ENCODE results near the gene QRSL1. TPM values are rescaled to one million over a fixed set of nuclear protein-coding genes. Genes with fewer than 3 reads are reported as not detected.
"Not testable (repeated sequence)": the region's sequence is repeated elsewhere in the genome, so short reads cannot be mapped to it uniquely, and the experiment has no call there.

The QRSL1 gene, protein sequence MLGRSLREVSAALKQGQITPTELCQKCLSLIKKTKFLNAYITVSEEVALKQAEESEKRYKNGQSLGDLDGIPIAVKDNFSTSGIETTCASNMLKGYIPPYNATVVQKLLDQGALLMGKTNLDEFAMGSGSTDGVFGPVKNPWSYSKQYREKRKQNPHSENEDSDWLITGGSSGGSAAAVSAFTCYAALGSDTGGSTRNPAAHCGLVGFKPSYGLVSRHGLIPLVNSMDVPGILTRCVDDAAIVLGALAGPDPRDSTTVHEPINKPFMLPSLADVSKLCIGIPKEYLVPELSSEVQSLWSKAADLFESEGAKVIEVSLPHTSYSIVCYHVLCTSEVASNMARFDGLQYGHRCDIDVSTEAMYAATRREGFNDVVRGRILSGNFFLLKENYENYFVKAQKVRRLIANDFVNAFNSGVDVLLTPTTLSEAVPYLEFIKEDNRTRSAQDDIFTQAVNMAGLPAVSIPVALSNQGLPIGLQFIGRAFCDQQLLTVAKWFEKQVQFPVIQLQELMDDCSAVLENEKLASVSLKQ
- total RNA-seq: 10 to 100 TPM; 19.6 to 21.6 TPM

- intact Hi-C loops (cut with micrococcal nuclease): loop anchor here (1.0 to 5.0 kb wide), 6 partner anchors 95 to 1328 kb away; partner anchors contain the start of genes ATG5, BEND3, MTRES1 and SEC63
- H3K27ac Mint-ChIP-seq: peak within 1 kb of the TSS; percentile 98
- DNase-seq: peak; percentile 92
- peak within 1 kb of the TSS; percentile 98 for H3K4me3 Mint-ChIP-seq
- peaks cover 32% of the 10 kb centered on the region for H3K4me1 Mint-ChIP-seq (ENCODE audit: low read depth)
- H3K36me3 Mint-ChIP-seq (ENCODE audit: low read depth): no peaks in the 10 kb centered on the region
- no peaks in the 10 kb centered on the region for H3K27me3 Mint-ChIP-seq (ENCODE audit: low read depth)
- H3K9me3 Mint-ChIP-seq: no peaks in the 10 kb centered on the region
- CTCF ChIA-PET: interaction anchor here (2.0 kb wide), 1 partner anchor 20 kb away, joined by 6 read pairs; no protein-coding TSS in a partner anchor
Measured at GRCh38 chr6:106629103-106629858, at the start of gene QRSL1, which contains the start of gene RTN4IP1. Gene QRSL1, plus strand, starts transcription at chr6:106629578. Its CDS starts 104 bp downstream, at chr6:106629682. Gene RTN4IP1, minus strand, starts transcription at chr6:106629498. Its CDS starts 477 bp downstream, at chr6:106629021.

DNA sequence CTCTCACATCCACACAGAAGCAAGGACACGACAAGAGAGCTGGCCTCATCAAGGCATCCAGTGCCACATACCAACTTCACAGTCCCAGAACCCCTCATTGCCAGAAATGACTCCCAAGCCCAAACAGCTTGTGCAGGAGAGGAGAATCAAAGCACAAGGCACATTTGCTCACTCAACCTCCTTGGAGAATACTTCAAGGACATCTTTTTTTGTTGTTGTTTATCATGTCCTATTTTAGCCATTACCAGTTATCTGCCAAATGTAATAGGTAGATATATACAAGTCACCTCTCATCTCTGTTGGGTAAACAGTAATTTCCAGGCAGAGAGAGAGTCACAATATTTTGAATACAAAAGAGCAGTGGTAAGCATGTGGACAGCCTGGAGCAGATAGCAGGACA lies 47.9 kb upstream of the QRSL1 start:
- intact Hi-C loops (cut with micrococcal nuclease): no loop called here
- DNase-seq: no peak
- Mint-ChIP-seq H3K36me3 (ENCODE audit: low read depth) (peaks cover 4% of the 10 kb centered on the region), H3K27ac (no peak overlapping the region), H3K9me3 (no peaks in the 10 kb centered on the region), H3K4me1 (ENCODE audit: low read depth) (no peaks in the 10 kb centered on the region), H3K4me3 (no peak overlapping the region), H3K27me3 (ENCODE audit: low read depth) (no peaks in the 10 kb centered on the region)
- CTCF ChIA-PET: interaction anchor here (0.9 kb wide), 1 partner anchor 9 kb away, joined by 3 read pairs; no protein-coding TSS in a partner anchor

- Mint-ChIP-seq H3K9me3 (no peaks in the 10 kb centered on the region), H3K4me1 (ENCODE audit: low read depth) (no peaks in the 10 kb centered on the region), H3K27me3 (ENCODE audit: low read depth) (no peaks in the 10 kb centered on the region), H3K4me3 (no peak overlapping the region), H3K36me3 (ENCODE audit: low read depth) (peaks cover 7% of the 10 kb centered on the region), H3K27ac (no peak overlapping the region)
- intact Hi-C loops (cut with micrococcal nuclease): no loop called here
- CTCF ChIA-PET: interaction anchor here (1.3 kb wide), 1 partner anchor 142 kb away, joined by 4 read pairs; no protein-coding TSS in a partner anchor
- no peak for DNase-seq
Measured at GRCh38 chr6:106586815-106587415, 42.5 kb upstream of the QRSL1 start.

- H3K4me1 Mint-ChIP-seq (ENCODE audit: low read depth); H3K36me3 Mint-ChIP-seq (ENCODE audit: low read depth); H3K27me3 Mint-ChIP-seq (ENCODE audit: low read depth); DNase-seq; H3K9me3 Mint-ChIP-seq; H3K4me3 Mint-ChIP-seq; H3K27ac Mint-ChIP-seq; intact Hi-C loops (cut with micrococcal nuclease): not testable (repeated sequence)
- CTCF ChIA-PET: interaction anchor here (1.3 kb wide), 1 partner anchor 17 kb away, joined by 4 read pairs; no protein-coding TSS in a partner anchor
Measured at GRCh38 chr6:106588937-106589336, 40.4 kb upstream of the QRSL1 start.

DNA sequence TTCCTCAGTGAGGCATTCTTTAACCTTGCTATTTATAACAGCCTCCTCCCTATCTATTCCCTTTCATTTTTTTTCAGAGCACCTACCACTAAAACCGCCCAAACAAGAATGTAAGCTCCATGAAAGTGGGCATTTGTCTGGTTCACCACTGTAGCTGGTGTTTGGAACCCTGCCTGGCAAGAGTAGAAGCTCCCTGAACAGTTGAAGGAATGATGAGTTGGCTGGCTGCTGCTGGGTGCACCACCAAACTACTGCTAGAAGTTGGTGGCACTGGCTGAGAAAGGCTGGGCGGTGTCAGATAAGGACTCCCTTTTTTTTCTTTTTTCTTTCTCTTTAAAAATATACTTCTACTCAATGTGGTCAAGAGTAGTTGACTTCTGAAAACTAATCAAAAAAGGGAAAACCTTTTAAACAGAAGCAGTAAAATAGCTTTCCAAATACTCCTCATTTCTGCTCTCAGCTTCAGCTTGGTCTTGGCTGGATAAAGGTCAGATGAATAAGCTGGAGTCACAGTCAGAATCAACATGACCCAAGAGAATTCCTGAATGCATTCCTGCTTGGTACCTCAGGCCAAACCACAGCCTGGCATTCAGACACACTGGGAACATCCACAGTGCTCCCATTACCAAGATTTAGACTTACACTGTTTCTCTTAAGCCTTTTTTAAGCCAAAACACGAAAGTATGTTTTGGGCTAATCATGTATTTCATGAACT lies 38.1 kb upstream of the QRSL1 start:
- H3K27me3 Mint-ChIP-seq (ENCODE audit: low read depth): no peaks in the 10 kb centered on the region
- no peak overlapping the region for H3K4me3 Mint-ChIP-seq
- peaks cover 3% of the 10 kb centered on the region for H3K36me3 Mint-ChIP-seq (ENCODE audit: low read depth)
- intact Hi-C loops (cut with micrococcal nuclease): no loop called here
- no peaks in the 10 kb centered on the region for H3K9me3 Mint-ChIP-seq
- no peak overlapping the region for H3K27ac Mint-ChIP-seq
- CTCF ChIA-PET: interaction anchor here (0.7 to 1.4 kb wide), 4 partner anchors 146 to 388 kb away, joined by 3 to 5 read pairs (median 3); no protein-coding TSS in a partner anchor
- DNase-seq: no peak
- H3K4me1 Mint-ChIP-seq (ENCODE audit: low read depth): no peaks in the 10 kb centered on the region

GRCh38 chr6:106599440-106599839 lies 29.9 kb upstream of the QRSL1 start:
- CTCF ChIA-PET: no interaction called here
- Mint-ChIP-seq H3K4me1 (ENCODE audit: low read depth) (no peaks in the 10 kb centered on the region), H3K4me3 (no peak overlapping the region), H3K36me3 (ENCODE audit: low read depth) (peaks cover 15% of the 10 kb centered on the region), H3K27ac (no peak overlapping the region), H3K9me3 (no peaks in the 10 kb centered on the region), H3K27me3 (ENCODE audit: low read depth) (no peaks in the 10 kb centered on the region)
- intact Hi-C loops (cut with micrococcal nuclease): no loop called here
- DNase-seq: no peak

DNA sequence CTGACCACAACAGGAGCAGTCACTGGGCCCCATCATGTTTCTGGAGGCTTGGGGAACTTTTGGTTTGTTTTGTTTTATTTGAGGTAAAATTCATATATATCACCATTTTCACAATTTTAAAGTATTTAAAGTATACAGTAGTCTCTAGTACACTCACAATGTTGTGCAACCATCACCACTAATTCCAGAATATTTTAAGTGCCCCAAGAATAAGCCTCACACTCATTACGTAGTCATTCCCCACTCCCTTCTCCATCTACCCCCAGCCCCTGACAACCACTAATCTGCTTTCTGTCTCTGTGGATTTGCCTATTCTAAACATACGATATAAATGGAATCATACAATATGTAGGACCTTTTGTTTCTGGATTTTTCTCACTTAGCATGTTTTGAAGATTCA lies 29.0 kb upstream of the QRSL1 start:
- Mint-ChIP-seq H3K4me3 (no peak overlapping the region), H3K36me3 (ENCODE audit: low read depth) (peaks cover 15% of the 10 kb centered on the region), H3K4me1 (ENCODE audit: low read depth) (no peaks in the 10 kb centered on the region), H3K27ac (no peak overlapping the region), H3K27me3 (ENCODE audit: low read depth) (no peaks in the 10 kb centered on the region), H3K9me3 (no peaks in the 10 kb centered on the region)
- CTCF ChIA-PET: no interaction called here
- intact Hi-C loops (cut with micrococcal nuclease): no loop called here
- DNase-seq: no peak

DNA sequence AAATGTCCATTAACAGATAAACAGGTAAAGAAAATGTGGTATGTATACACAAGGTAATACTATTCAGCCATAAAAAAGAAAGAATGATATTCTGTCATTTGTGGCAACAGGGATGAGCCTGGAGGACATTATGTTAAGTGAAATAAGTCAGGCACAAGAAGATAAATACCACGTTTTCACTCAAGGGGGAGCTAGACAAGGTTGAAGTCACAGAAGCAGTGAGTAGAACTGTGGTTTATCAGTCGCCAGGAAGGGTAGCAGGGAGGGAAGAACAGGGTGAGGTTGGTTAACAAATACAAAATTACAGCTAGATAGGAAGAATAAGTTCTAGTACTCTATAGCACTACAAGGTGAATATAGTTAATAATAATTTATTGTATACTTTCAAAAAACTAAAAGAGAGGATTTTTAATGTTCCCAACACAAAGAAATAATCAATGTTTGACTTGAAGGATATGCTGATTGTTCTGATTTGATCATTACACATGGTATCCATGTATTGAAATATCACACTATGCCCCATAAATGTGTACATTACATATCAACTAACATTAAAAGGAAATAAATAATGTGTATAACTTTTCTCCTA lies 21.2 kb upstream of the QRSL1 start:
- Mint-ChIP-seq H3K36me3 (ENCODE audit: low read depth) (peaks cover 7% of the 10 kb centered on the region), H3K4me3 (no peak overlapping the region), H3K9me3 (no peaks in the 10 kb centered on the region), H3K27me3 (ENCODE audit: low read depth) (no peaks in the 10 kb centered on the region), H3K4me1 (ENCODE audit: low read depth) (peaks cover 8% of the 10 kb centered on the region), H3K27ac (no peak overlapping the region)
- CTCF ChIA-PET: interaction anchor here (0.6 to 2.1 kb wide), 12 partner anchors 10 to 483 kb away, joined by 3 to 8 read pairs (median 4); partner anchors contain the start of genes QRSL1 and RTN4IP1
- peak; percentile 24 for DNase-seq
- intact Hi-C loops (cut with micrococcal nuclease): loop anchor here (1.0 to 5.0 kb wide), 3 partner anchors 163 to 389 kb away; no protein-coding TSS in a partner anchor

- CTCF ChIA-PET: interaction anchor here (0.6 to 2.1 kb wide), 7 partner anchors 11 to 628 kb away, joined by 3 to 7 read pairs (median 5); partner anchors contain the start of genes QRSL1 and RTN4IP1
- Mint-ChIP-seq H3K36me3 (ENCODE audit: low read depth) (peaks cover 10% of the 10 kb centered on the region), H3K4me3 (no peak overlapping the region), H3K9me3 (no peaks in the 10 kb centered on the region), H3K27ac (no peak overlapping the region), H3K27me3 (ENCODE audit: low read depth) (no peaks in the 10 kb centered on the region), H3K4me1 (ENCODE audit: low read depth) (peaks cover 9% of the 10 kb centered on the region)
- intact Hi-C loops (cut with micrococcal nuclease): loop anchor here (5.0 kb wide), 1 partner anchor 388 kb away; no protein-coding TSS in a partner anchor
- peak; percentile 36 for DNase-seq
Measured at GRCh38 chr6:106609699-106610098, 19.7 kb upstream of the QRSL1 start.

DNA sequence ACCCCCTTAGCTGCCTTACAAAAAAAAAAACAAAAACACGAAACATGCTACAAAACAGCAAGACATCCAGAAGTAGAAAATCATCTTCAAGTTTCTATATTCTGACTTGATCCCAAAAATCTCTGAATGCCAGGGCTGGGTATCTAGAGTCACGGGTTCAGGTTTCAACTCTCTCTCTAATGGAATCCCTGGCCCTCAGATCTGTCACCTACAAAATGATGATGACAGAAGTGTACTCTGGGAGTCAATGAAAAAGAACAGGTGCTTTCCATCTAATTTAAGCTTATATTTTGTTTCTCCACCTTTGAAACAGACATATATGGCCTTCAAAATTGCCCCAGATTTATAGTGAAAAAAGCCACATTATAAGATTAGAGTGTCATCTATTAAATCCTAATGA lies 18.3 kb upstream of the QRSL1 start:
- CTCF ChIA-PET: interaction anchor here (1.0 to 1.6 kb wide), 4 partner anchors 9 to 386 kb away, joined by 3 to 6 read pairs (median 4); no protein-coding TSS in a partner anchor
- H3K4me1 Mint-ChIP-seq (ENCODE audit: low read depth): peaks cover 9% of the 10 kb centered on the region
- H3K36me3 Mint-ChIP-seq (ENCODE audit: low read depth): peaks cover 8% of the 10 kb centered on the region
- intact Hi-C loops (cut with micrococcal nuclease): no loop called here
- H3K27me3 Mint-ChIP-seq (ENCODE audit: low read depth): no peaks in the 10 kb centered on the region
- H3K4me3 Mint-ChIP-seq: no peak overlapping the region
- no peaks in the 10 kb centered on the region for H3K9me3 Mint-ChIP-seq
- DNase-seq: no peak
- H3K27ac Mint-ChIP-seq: no peak overlapping the region

Measured in activated naive CD4-positive, alpha-beta T cell treated with anti-CD3 and anti-CD28 coated beads for 36 hours (primary cell).